Type B pancreatic cell (in vitro differentiated cells): ENCODE measurements around the gene LHX3. TPM values are rescaled to one million over a fixed set of nuclear protein-coding genes. Genes with fewer than 3 reads are reported as not detected.

ENCODE experiments used
- DNase-seq: peaks from one replicate; pipeline ENCODE4 v3.0.0; 2021; ENCODE audit warnings: mixed read lengths; ENCODE audit not compliant: unreplicated experiment; ENCODE audit errors: extremely low spot score
- H3K27ac Mint-ChIP-seq: 2 replicates; pipeline ENCODE4 v1.8.0; 2021; ENCODE audit warnings: mild to moderate bottlenecking, mixed read lengths
- H3K27me3 Mint-ChIP-seq: 2 replicates; pipeline ENCODE4 v1.8.0; 2021; ENCODE audit warnings: mixed read lengths
- H3K36me3 Mint-ChIP-seq: 2 replicates; pipeline ENCODE4 v1.8.0; 2021; ENCODE audit warnings: mixed read lengths
- H3K4me1 Mint-ChIP-seq: one replicate; pipeline ENCODE4 v1.8.0; 2021; ENCODE audit warnings: mixed read lengths; ENCODE audit not compliant: unreplicated experiment
- H3K4me3 Mint-ChIP-seq: 2 replicates; pipeline ENCODE4 v1.8.0; 2021; ENCODE audit warnings: mild to moderate bottlenecking, mixed read lengths
- H3K9me3 Mint-ChIP-seq: 2 replicates; pipeline ENCODE4 v1.8.0; 2021; ENCODE audit warnings: mixed read lengths
- total RNA-seq: library from RNA; stranded (reverse); gene quantifications from 2 replicates; pipeline ENCODE4 v1.2.1, GENCODE V29; 2021; ENCODE audit warnings: low replicate concordance
- TF ChIP-seq, protein P1 (sequence below): fragments of 200-600 bp; sonication (generic); conservative IDR thresholded peaks from 2 replicates; pipeline ENCODE4 v1.5.0; 2021; ENCODE audit warnings: antibody characterized with exemption, mild to moderate bottlenecking

The LHX3 gene
- total RNA-seq, 1 donor from 2014 or later, result 0.10 TPM

DNA sequence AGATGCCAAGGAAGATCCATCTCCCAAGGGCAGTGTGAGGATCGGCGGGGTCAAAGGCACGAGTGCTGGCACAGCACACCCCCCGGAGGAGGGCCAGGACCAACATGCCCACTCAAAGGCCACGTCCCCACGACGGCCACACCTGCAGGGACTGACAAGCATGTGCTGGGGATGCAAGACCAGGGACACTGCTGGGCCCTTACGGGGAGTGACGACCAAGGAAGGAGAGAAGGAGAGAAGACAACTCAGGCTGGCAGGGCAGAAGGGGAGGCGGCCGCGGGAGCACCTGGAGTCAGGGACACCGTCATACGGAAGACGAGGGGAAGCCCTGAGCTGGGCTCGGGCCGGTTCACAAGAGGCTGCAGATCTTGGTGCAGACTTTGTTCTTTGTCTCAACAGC lies 30.2 kb upstream of the LHX3 start:
- TF ChIP-seq, protein P1, sequence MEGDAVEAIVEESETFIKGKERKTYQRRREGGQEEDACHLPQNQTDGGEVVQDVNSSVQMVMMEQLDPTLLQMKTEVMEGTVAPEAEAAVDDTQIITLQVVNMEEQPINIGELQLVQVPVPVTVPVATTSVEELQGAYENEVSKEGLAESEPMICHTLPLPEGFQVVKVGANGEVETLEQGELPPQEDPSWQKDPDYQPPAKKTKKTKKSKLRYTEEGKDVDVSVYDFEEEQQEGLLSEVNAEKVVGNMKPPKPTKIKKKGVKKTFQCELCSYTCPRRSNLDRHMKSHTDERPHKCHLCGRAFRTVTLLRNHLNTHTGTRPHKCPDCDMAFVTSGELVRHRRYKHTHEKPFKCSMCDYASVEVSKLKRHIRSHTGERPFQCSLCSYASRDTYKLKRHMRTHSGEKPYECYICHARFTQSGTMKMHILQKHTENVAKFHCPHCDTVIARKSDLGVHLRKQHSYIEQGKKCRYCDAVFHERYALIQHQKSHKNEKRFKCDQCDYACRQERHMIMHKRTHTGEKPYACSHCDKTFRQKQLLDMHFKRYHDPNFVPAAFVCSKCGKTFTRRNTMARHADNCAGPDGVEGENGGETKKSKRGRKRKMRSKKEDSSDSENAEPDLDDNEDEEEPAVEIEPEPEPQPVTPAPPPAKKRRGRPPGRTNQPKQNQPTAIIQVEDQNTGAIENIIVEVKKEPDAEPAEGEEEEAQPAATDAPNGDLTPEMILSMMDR, result no peak
- Mint-ChIP-seq H3K4me3 (no peak overlapping the region), H3K9me3 (no peaks in the 10 kb centered on the region), H3K4me1 (peaks cover 13% of the 10 kb centered on the region), H3K27me3 (no peaks in the 10 kb centered on the region), H3K27ac (no peak overlapping the region), H3K36me3 (peaks cover 3% of the 10 kb centered on the region)
- no peak for DNase-seq

DNA sequence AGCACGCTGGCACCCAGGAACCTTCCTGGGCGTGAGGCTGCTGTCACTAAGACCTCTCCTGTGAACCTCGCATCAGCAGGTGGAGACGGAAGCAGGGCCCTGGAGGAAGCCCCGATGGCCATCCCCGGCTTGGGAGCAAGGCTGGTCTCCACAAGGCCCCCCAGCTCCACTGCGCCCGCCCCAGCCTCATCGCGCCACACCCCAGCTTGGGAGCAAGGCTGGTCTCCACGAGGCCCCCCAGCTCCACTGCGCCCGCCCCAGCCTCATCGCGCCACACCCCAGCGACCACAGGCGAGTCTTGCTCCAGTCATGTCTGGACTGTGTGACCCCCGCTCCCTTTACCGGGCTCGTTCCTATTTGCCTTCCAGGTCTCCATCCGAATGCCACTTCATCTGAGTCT lies 29.7 kb upstream of the LHX3 start:
- no peak overlapping the region for H3K27ac Mint-ChIP-seq
- H3K27me3 Mint-ChIP-seq, result no peaks in the 10 kb centered on the region

DNA sequence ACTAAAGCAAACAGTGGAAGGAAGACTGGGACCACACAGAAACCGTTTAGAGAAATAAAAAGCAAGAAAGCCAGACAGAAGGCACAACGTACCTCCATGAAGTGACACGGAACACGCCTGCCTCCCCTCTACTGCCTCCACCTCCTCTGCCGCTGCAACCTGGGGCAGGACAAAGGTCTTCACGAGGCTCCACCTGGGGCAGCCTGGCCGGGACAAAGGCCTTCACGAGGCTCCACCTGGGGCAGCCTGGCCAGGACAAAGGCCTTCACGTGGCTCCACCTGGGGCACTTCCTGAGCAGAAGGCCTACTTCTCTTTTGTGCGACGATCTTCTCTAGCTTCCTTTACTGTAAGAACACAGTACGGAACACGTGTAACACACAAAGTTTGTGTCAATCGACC lies 28.9 kb upstream of the LHX3 start:
- H3K27ac Mint-ChIP-seq, result no peak overlapping the region
- TF ChIP-seq, protein P1, result no peak
- no peak for DNase-seq
- no peaks in the 10 kb centered on the region for H3K9me3 Mint-ChIP-seq
- no peak overlapping the region for H3K4me3 Mint-ChIP-seq
- no peaks in the 10 kb centered on the region for H3K27me3 Mint-ChIP-seq
- H3K36me3 Mint-ChIP-seq, result peaks cover 3% of the 10 kb centered on the region
- H3K4me1 Mint-ChIP-seq, result peaks cover 13% of the 10 kb centered on the region

More for the DNA sequence above, 29.7 kb upstream of the LHX3 start:
- H3K4me3 Mint-ChIP-seq, result no peak overlapping the region
- H3K4me1 Mint-ChIP-seq, result peaks cover 13% of the 10 kb centered on the region
- H3K9me3 Mint-ChIP-seq, result no peaks in the 10 kb centered on the region
- DNase-seq, result no peak
- TF ChIP-seq, protein P1, result no peak
- H3K36me3 Mint-ChIP-seq, result peaks cover 3% of the 10 kb centered on the region

DNA sequence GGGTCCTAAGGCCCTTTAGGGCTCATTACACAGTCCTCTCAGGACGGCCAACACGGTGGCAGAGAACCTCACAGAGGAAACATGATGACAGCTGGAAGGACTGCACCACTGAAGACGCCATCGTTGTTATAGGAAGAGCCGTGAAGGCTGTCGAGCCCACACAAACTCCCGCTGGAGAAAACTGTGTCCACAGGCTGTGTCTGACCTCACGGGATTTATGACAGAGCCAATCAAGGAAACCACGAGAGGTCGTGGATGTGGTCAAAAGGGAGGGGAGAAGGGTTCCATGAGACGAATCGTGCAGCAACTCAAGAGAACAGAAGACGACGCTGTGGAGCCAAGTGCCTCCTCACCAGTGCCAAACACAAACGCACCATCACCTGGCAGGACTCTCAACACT lies 28.5 kb upstream of the LHX3 start:
- peaks cover 3% of the 10 kb centered on the region for H3K36me3 Mint-ChIP-seq
- H3K4me3 Mint-ChIP-seq, result no peak overlapping the region
- no peak for DNase-seq
- TF ChIP-seq, protein P1, result no peak
- H3K4me1 Mint-ChIP-seq, result peaks cover 18% of the 10 kb centered on the region
- H3K9me3 Mint-ChIP-seq, result no peaks in the 10 kb centered on the region
- H3K27ac Mint-ChIP-seq, result no peak overlapping the region
- no peaks in the 10 kb centered on the region for H3K27me3 Mint-ChIP-seq

DNA sequence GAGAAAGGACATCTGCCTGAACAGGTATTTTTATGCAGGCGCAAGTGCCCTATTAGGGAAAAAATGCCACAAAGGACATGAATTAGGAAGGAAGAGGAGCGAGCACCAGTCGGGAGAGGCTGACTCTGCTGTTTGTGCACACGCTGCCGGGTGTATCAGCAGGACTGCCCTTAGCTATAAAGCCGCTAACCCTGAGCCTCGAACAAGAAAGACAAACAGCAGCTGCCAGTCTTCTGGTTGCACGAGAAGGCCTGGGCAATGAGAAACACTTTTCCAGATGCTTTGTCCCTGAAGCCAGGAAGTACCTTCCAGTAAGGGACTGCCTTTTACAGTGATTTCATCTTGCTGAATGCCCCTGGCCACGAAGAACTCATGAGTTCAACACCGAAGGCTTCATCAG lies 28.0 kb upstream of the LHX3 start:
- H3K27ac Mint-ChIP-seq, result no peak overlapping the region

More for the DNA sequence above, 28.0 kb upstream of the LHX3 start:
- Mint-ChIP-seq H3K4me1 (peaks cover 22% of the 10 kb centered on the region), H3K27me3 (no peaks in the 10 kb centered on the region), H3K9me3 (no peaks in the 10 kb centered on the region), H3K36me3 (peaks cover 3% of the 10 kb centered on the region), H3K4me3 (no peak overlapping the region)
- TF ChIP-seq, protein P1, result no peak
- no peak for DNase-seq
